GM20431 (cell line): ENCODE measurements around the gene BLNK.
"Not testable (repeated sequence)": the region's sequence is repeated elsewhere in the genome, so short reads cannot be mapped to it uniquely, and the experiment has no call there.

Experiments used
- in situ Hi-C: fragments of 300-500 bp; cut with MseI, MboI; formaldehyde crosslinking; loops from one replicate; pipeline ENCODE4 v1.15.0; 2020; ENCODE audit warnings: low sequenced_read_pairs; ENCODE audit not compliant: unreplicated experiment

BLNK gene

DNA sequence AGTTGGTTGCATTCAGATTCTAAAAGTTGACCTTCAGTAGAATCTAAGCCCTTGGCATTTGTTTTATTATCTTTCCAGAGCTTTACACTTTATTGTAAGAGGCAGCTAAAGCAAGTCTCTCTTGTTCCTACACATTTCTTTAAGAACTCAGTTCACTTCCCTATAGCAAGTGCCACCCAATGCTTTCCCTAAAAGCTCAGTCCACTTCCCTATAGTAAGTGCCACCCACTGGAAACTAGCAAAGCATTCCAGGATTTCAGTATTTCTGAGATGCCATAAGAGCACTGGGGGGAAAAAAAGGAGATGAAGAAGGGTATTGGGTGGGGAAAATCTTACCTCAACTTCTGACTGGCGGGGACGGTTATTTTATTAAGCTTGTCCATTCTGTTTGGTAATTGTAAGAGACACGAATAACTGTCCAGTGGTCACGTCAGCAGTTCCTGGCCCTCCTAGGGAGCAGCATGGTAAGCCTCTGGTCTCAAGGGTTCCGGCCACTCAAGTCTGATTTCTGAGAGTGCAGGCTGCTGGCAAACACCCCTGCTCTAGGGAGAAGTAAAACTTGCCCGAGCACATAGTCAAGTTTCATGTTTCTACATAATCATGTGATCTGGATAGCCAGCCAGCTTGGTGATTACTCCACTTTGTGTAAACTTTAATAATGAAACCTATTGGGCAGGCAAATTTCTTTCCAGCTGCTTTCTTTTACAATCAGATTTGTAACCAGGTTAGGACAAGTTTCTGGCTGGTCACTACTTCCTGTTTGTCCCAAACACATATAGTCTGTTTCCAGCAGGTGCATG lies at the start of gene BLNK:
Gene BLNK (minus strand): TSS at position 554 of the 800 bp plus-strand sequence. CDS start 171 bp downstream, at position 383.
- in situ Hi-C loops: no loop called here

DNA sequence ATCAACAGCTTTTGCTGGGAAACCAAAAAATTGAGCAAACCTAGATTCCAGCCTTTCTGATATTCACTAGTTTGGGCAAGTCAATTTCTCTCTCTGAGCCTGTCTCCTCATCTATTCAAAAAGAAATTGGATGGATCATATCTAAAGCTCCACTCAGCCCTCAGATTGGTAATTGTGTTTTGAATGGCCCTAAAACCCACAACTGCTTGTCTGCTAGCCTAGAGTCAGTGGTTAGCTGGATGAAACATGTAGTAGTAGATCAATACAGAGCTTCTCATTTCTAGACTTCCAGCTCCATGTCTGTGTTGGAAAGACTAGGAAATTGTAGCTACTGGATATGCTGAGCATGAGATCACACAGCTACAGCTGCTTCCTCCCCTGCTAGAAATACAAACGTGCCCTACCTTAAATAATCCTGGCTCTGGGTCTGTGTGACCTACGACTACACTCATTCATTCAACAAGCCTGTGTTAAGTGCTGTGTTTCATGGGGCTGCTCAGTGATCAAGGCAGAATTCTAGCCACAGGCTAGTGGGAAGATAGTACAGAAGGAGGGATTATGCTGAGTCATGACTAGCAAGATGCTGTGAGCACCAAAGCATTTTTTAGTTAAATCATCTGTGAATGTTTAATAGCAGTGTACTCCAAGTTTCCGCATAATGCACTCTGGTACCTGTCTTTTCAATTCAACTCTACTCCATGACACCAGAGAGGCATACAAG lies 48.5 kb upstream of the BLNK start:
- in situ Hi-C loops: no loop called here

DNA sequence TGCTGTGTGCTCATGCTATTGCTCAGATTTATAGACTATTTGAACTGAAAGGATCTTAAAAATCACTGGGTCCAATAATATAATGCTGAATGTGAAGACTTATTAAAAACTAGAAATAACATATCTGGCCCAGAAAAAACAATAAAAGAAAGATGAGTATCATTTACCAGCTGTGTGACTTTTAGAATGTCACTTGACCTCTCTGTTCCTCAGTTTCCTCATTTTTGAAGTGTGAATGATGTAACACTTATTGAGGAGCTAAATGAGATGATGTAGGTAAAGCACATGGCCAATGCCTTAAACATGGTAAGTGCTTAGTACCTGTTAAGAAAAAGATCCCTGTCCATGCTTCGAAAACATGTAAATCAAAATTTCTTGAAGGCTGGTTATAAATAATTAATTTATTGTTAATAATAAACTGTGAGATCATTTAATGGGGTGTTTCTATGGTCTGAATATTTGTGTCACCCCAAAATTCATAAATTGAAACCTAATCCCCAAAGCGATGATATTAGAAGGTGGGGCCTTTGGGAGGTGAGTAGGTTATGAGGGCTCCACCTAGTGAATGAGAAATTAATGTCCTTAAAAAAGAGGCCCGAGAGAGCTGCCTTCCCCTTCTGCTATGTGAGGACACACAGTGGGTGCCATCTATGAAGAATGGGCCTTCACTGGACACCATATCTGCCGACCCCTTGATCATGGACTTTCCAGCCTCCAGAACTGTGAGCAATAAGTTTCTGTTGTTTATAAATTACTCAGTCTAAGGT lies 45.9 kb upstream of the BLNK start:
- in situ Hi-C loops: no loop called here

DNA sequence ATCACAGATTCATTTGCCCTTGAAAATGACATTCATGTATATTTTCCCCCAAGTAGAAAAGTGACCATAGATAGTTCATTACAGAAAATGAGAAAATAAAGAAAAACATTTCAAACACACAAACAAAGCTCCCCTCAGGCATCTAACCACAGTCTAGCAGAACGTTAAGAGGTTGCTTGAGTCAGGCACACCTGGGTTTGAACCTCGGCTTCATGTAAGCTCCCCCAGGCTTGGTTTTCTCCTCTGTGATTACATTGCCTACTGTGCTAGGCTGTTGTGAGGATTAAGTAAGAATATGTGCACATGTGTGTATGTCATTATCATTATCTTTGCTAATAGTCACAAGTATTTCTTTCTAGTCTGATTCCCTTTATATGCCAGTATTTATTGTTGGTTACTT lies 42.0 kb upstream of the BLNK start:
- in situ Hi-C loops: no loop called here

DNA sequence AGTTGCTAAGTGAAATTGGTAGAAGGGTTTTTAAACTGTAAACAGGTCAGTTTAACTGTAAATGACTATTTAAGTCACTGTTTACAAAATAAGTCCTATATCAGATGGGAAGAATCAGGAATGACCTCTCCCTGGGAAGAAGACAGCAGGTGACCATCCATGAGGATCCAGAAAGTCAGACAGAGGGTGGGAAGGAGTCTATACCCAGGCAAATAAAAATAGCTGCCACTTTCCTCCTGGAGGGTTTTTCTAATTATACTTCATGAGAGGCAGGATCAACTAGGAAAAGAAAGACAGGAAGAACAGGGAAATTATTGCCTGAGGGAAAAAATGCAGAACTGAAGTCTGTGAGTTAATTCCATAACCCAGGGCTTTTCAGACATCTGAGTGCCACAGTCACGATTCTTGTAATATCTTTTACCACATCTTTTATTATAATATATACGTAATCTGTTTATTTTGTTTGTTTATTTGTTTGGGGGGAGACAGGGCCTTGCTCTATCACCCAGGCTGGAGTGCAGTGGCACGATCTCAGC lies 39.9 kb upstream of the BLNK start:
- in situ Hi-C loops: no loop called here

DNA sequence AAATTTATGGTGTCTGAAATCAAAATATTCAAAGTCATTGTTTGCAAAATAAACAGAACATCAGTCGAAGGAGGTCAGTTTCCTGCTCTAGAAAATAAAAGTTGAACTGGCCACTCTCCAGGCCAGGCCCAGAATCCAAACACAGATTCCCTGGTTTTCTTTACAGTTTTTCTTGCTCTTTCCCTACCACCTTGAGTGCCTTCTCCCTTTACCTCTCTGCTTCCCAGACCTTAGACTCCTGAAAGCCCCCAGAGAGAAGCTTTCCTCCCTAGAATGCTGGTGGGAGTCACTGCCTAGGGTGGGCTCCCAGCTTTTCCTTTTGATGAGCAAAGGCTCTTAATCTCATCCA lies 38.9 kb upstream of the BLNK start:
- in situ Hi-C loops: no loop called here

DNA sequence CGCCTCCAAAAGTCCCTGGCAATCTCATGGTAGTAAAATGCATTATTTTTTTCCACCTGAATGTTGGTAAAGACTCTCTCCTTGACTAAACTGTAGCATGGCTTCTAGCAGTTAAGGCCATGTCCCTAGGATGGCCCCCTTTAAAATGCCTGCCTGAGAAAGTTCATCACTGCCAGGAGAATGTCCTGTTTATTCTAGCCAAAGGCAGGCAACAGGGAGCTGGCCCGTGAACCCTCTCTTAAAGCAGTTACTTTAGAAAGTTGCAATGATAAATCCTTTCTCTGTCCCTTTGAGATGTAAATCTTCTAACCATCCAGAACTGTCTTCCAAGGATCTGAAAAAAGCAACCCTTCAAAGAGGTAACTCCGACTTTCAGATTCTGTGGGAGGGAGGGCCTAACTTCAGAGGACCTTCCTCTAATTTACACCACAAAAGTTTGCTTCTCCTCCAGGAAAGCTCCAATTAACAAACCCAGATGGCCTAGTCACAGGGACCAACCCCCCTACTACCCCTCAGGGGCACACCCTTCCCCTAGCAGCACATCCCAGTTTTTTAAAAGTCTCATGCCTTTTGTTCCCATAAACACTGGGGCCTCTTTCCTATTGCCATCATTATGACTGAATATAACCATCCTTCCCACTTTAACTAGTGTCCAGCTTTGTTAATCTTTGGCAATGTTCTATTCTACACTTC lies 38.4 kb upstream of the BLNK start:
- in situ Hi-C loops: no loop called here

DNA sequence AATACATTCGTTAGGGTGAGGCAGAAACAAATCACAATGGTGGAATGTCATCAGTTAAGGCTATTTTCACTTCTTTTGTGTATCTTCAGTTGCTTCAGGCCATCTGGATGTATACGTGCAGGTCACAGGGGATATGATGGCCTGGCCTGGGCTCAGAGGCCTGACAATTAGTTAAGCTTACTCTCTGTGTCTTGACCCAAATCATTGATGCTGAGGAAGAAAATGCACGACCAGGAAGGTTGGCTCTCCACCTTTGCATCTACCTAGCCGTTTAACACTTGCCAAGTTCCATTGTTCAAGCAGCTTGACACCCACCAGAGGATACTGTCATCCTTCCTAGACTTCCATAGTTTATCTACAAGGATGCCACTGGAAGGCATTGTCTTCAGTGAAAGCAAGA lies 37.5 kb upstream of the BLNK start:
- in situ Hi-C loops: not testable (repeated sequence)

DNA sequence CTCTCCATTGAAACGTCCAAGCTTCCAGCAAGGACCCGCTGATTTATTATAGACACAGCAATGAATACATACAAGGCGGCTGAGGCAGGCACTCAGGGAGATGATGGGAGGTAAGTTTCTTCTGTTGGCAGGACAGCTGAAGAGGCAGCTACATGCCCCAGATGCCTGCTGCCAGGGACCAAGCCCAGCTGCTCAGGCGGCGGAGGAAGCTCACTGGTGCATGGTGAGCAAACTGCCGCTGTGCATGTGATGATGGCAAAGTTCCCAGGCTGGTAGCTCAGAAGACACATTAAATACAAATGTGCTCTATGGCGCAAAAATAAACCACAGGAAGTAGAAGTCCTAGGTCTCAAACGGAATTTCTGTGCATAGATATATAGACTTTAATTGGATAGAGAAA lies 35.1 kb upstream of the BLNK start:
- in situ Hi-C loops: no loop called here

DNA sequence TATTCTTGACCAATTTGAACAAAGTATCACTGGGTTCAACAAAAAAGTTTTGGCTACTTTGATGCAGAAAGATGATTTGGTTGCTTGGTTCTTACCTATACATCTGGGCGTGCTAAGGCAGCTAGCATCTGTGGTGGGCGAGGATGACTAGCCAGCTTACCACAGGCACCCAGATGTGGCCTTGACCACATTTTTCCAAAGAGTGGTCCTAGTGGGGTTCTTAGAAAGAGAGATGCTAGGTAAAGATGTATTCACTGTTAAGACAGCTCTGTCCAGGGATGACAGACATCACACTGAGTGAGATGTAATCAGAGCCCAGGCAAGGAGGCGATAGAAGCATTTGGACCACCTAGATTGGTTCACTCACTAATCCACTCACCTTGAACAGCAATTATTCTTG lies 33.6 kb upstream of the BLNK start:
- in situ Hi-C loops: no loop called here

DNA sequence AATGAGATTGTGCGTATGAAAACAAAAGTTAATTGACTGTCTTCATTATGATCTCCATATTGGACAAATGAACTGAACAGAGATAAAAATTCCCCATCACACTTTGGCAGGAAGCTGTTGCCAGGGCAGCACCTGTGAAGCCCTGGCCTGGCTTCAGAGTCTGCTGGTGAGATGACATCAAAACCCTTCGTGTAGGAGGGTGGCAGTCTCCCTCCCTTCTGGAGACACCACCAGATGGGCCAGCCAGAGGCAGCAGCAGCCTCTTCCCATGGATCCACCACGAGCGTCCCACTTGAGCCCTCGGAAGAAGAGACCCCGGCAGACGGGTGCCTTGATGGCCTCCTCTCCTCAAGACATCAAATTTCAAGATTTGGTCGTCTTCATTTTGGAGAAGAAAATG lies 32.9 kb upstream of the BLNK start, which contains the start of gene DNTT:
Gene DNTT (plus strand): TSS at position 205 of the 400 bp plus-strand sequence. CDS start 64 bp downstream, at position 269.
- in situ Hi-C loops: no loop called here

DNA sequence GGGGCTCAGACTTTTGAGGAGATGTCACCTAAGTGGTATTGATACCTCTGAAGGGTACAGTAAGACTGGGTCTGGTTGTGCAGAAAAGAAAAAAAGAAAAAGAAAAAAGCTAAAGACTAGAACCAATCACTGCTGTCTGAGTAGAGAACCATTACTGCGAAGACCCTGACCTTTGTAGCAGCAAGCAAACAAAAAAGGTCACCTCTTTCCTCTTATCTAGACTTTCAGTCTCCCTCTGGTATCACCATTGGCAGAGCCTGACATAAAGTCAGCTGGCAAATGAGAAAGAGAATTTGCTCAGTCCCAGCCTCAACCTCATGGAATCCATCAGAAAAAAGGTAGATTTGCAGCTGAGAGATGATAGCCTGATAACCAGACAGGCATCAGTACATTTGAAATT lies 30.2 kb upstream of the BLNK start:
- in situ Hi-C loops: no loop called here

DNA sequence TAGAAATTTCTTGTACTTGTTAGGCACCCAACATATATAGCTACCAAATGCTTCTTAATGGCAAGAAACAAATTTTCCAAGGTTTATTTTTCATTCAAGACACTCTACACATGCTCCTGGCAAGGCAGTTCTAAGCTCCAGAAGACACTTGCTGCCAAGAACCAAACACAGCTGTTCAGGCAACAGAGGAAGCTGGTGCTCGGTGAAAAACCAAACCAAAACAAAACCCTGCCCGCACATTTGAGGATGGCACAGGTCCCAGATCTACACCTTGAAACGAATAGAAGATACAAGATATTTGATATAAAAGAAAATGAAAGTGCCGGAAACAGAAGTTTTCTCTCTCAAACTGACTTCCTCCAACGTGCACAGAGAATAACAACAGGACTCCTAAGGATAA lies 28.0 kb upstream of the BLNK start:
- in situ Hi-C loops: loop anchor here (10.0 kb wide), 1 partner anchor 65 kb away; no protein-coding TSS in a partner anchor

DNA sequence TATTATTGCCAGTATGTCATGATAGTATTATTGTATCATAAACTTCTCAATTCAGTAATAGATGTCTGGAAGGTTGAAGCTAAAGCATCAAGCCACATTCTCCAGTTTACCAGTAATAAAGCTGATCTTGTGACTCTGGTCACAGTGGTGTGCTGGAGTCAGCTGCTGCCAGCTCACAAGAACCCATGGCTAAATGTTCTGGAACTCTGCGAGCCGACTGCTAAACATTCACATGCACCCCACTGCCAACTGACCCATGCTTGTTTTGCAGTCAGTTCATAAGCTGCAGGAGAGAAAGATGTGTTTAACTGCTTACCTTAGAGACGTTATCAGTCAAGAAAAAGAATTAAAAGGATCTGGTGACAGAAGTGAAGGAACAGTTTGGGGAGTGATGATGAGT lies 27.0 kb upstream of the BLNK start:
- in situ Hi-C loops: loop anchor here (10.0 kb wide), 1 partner anchor 64 kb away; no protein-coding TSS in a partner anchor

DNA sequence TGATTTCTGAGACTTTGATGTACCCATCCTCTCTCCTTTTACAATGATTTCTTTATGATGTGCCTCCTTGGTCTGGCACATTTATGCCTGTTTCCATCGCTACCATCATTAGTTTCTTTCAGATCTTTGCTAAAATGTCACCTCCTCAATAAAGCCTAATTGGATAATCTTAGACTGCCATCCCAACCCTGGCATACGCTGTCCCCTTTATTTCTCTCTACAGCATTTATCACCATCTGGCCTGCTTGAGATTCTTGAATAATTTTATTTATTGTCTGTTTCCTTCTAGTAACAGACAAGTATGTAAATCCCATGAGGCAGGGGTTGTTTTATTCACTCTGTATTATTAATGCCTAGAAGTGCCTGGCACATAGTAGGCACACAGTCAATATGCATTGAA lies 26.1 kb upstream of the BLNK start:
- in situ Hi-C loops: loop anchor here (10.0 kb wide), 1 partner anchor 63 kb away; no protein-coding TSS in a partner anchor

DNA sequence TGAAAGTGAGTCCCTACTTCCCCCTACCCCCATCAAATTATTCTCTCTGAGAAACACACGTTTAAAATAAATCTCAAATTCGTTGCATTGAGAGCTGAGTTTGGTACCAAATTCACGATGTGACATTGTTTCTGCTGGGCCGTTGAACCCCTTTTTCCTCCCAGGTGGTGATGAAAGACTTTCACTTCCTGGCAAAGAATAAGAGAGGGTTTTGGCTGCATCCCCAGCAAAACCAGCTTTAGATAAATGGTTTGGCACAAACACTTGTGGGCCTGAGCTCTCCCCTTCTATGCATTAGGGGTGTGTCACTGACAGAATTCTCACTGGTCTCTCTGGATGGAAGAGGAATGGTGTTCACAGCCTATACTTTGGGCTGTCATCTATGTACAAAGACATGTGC lies 24.1 kb upstream of the BLNK start:
- in situ Hi-C loops: loop anchor here (10.0 kb wide), 1 partner anchor 61 kb away; no protein-coding TSS in a partner anchor

DNA sequence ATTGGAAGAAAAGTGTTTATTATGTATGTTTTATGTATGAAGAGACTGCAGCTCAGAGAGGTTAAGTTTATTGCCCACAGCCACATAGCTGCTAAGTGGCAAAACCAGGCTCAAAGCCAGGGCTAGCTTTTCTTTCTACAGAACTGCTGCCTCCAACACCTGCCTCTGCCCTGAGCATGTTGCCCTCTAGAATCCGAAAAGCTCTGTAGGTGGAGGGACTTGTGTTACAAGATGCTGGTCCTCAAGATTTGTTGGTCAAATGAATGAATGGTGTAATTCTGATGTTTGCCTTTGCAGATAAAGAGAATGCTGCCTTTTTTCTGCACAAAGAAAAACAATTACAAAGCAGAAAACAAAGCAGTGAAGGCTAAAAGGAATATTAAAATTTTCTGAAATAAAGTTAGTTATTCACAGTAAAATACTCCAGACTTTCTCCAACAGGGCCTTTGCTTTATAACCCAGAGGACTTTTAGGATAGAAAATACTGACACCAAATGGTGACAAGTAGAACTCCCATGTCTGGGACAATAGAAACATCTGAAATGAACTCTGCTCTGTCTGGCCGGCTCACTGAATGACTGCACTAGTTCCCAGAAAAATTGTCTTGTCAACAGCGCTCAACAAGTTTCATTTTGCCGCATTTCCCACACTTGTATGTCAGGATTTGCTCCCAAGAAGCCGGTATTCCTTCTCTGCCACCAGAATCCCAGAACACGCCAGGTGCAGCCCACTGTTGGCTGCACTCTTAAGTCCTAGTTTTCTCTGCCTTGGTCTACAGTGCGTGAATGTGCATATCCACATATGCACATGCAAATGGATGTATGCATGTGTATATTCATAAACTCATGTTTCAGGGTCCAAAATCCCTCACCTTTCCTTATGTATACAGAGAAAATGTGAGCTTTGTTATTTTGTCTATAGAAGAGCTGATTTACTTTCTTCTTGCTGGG lies 21.9 kb upstream of the BLNK start:
- in situ Hi-C loops: loop anchor here (10.0 kb wide), 1 partner anchor 58 kb away; no protein-coding TSS in a partner anchor

DNA sequence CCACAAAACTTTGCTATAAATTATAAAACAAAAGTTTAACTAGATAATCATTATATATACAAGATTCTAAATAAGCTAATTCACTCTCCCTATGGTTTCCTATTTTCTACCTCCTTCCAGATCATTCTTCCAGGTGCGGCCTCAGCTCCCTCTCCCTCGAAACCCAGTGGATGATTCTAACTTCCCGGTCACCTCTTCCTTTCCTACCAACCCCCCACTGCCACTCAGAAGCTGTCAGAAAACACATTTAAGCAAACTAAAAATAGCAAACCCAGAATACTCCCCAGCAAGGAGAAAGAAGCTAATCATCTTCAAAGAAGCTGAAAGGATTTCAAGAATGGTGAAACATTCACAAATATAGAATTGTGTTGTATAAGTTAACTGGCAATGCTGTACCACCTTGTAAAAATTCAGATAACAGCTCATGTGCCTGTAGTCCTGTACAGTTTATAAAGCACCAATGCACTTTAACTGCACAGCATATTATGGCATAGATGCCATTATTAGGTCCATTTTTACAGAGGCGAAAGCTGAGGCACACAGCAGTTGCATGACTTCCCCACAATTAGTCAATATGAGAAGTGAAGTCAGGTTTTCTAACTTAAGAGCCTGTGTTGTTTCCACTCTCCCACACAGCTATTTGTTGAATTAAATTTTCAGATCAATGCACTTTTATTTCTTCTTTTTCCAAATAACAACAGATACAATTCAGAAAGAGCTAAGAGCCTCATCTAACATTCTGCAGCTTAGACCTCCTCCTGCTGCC lies 19.2 kb upstream of the BLNK start:
- in situ Hi-C loops: loop anchor here (10.0 kb wide), 1 partner anchor 56 kb away; no protein-coding TSS in a partner anchor
